ENCODE measurements around the gene IFI35.
"Not testable (repeated sequence)": the region's sequence is repeated elsewhere in the genome, so short reads cannot be mapped to it uniquely, and the experiment has no call there.

IFI35 gene

DNA sequence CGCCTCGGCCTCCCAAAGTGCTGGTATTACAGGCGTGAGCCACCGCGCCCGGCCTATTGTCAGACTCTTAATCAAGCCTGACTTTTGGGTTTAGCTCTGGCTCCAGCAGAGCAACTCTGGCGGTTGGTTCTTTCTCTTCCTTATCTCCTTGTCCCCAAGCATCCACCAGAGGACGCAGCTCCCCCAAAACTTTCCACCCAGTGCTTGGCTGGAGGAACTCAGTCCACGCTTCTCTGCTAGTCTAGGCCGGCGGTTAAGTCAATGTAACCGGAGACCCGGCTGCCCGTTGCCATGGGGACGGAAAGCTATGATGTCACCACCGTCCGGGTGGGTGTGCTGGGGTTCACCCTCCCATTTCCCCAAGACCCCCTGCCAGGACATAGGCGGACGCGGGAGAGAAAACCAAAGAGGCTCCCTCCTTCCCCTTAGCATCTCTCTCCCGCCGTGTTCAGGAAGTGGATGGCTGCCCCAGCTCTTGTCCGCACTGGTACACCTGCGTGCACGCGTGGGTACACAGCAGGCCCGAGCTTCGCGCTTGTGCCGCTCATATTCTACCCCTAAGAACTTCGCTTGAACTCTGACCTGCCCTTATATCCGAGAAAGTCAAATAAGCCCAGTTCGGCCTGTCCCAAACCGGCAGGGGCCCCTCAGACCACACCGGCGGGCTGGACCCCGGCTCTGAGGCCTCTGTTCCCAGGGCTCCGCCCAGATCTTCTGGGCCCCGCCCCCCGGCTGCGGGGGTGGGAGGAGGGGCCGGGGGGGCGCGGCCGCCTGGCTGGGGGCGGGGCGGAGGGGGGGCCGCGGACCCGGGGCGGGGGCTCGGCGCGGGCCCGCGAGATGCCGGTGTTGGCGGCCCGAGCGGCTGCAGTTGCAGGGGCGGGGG, 18.1 kb downstream of the IFI35 start, which contains the start of gene RND2:
RND2 (plus strand) TSS at position 825 of the 883 bp plus-strand sequence. CDS start 117 bp downstream, outside the sequence.
- peak; percentile 92 for DNase-seq

DNA sequence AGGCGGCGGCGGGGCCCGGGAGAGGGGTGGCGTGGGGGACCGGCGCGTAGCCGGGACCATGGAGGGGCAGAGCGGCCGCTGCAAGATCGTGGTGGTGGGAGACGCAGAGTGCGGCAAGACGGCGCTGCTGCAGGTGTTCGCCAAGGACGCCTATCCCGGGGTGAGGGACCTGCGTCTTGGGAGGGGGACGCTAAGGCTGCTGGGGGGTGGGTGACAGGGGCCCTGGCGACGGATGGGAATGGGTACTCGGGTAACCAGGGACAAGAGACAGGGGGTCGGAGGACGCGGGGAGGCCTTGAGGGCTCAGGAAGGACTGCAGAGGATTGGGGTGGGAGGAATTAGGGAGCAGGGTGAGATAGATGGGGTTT, 18.7 kb downstream of the IFI35 start:
- peak; percentile 41 for DNase-seq

DNA sequence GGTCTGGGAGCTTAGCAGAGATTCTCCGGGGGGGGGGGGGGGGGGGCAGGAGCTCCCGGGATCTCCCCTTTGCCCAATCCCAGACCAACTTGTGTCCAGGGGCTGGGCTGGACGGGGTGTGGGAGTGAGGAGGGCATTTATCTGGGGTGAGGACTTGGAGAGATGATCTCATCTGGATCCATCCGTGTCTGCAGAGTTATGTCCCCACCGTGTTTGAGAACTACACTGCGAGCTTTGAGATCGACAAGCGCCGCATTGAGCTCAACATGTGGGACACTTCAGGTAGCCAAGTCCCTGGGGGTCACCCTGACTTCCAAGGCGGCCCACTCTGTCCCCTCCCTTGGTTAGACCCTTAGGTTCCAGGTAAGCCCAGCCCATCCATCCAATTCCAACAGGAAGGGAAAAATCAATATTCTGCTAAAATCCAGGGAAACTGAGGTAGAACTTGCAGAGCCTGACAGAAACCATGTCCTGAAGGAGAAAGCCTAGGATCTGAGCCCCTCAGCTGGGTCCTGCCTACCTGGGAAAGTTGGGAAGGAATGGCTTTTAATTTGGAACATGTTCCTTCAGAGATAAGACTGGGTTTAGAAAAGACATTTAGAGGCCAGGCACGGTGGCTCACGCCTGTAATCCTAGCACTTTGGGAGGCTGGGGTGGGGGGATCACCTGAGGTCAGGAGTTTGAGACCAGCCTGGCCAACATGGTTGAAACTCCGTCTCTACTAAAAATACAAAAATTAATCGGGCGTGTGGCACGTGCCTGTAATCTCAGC, 19.4 kb downstream of the IFI35 start:
- DNase-seq = no peak

GRCh38 chr17:43026595-43026994, 20.0 kb downstream of the IFI35 start:
- no peak for DNase-seq

GRCh38 chr17:43027091-43028032, 20.8 kb downstream of the IFI35 start:
- DNase-seq = no peak

DNA sequence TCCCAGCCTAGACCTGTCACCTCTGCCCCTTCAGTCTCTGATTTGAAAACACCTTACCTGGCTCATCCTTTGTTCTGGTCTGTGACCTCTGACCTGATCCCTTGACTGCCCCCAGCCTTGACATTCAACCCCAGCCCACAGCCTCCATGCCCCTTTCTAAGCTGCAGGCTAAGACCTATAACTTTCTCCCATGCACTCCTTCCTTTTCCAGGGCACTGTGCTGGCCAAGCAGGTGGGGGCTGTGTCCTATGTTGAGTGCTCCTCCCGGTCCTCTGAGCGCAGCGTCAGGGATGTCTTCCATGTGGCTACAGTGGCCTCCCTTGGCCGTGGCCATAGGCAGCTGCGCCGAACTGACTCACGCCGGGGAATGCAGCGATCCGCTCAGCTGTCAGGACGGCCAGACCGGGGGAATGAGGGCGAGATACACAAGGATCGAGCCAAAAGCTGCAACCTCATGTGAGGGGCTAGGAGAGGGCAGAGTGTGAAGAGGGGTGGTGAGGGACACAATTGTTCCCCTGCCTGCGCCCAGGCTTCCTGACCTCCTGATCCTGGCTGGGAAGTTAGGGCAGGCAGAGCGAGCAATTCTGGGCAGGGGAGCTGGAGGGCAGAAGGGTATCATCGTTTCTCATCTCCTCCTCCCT, 21.8 kb downstream of the IFI35 start:
- no peak for DNase-seq

GRCh38 chr17:43030137-43030767, 23.7 kb downstream of the IFI35 start:
- DNase-seq = no peak

- DNase-seq = no peak
These were observed 25.1 kb downstream of the IFI35 start for GRCh38 chr17:43031666-43032065.

GRCh38 chr17:43033948-43034881, 27.6 kb downstream of the IFI35 start:
- DNase-seq = no peak

GRCh38 chr17:43034894-43035293, 28.3 kb downstream of the IFI35 start:
- DNase-seq = no peak

- no peak for DNase-seq
These were observed 33.1 kb downstream of the IFI35 start for GRCh38 chr17:43039646-43040045.

GRCh38 chr17:43040655-43041054, 34.1 kb downstream of the IFI35 start:
- no peak for DNase-seq

DNA sequence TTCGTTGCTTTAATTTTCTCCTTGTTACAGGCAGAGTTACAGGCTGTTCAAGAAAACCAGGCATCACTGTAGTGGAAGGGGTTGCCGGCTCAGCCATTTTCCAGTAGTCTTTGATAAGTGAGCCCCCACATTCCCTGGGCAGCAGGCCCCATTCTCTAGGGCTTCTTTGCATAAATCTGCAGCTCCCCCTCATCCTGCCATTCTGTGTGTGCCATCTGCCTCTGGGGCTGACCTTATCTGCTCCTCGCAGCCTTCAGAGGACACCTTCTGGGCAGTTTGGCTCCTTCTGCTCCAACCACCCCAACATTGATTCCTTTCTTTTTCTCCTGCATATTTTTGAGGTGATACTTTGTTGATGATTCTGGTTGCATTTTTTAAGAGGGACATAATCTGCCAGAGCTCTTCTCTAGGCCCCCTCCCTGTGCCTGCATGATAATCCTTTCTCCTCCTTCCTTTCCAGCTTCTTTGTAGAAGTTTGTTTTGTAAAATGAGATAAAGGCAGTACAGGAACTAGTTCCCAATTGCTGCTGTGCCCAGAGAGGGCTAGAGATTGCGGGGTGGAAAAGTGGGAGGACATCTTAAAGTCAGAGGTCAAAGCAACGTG, 35.5 kb downstream of the IFI35 start:
- no peak for DNase-seq

- DNase-seq = no peak
These were observed 36.7 kb downstream of the IFI35 start for GRCh38 chr17:43043307-43043706.

GRCh38 chr17:43044024-43044423, 37.4 kb downstream of the IFI35 start:
- no peak for DNase-seq

DNA sequence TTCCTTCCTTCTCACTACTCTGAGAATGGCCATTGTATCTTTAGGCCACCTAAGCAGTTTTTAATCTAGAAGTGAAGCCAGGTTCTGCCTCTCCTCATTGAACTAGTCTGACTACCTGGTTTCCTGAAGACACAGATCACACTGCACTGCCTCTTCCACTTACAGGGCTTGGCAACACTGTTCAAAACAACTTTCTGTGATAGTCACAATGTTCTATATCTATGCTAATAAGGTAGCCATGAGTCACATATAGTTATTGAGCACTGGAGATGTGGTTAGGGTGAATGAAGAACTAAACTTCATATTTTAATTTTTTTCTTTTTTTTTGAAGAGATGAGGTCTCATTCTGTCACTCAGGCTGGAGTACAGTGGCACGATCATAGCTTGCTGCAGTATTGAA, 45.4 kb downstream of the IFI35 start:
- DNase-seq = no peak

DNA sequence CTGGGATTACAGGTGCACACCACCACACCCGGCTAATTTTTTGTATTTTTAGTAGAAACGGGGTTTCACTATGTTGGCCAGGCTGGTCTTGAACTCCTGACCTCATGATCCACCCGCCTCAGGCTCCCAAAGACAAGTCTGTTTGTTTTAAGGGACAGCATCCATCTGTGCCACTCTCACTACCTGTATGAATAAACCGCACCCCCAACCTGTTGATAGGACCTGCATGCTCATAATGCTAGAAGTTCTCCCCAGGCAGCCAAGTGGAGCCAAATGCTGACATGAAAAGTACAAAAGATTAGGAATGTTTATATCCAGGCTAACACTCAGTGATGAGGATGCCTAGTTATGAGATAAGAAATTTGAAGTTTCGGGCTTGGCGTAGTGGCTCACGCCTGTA, 46.4 kb downstream of the IFI35 start:
- not testable (repeated sequence) for DNase-seq

GRCh38 chr17:43056051-43056450, 49.5 kb downstream of the IFI35 start:
- no peak for DNase-seq

DNA sequence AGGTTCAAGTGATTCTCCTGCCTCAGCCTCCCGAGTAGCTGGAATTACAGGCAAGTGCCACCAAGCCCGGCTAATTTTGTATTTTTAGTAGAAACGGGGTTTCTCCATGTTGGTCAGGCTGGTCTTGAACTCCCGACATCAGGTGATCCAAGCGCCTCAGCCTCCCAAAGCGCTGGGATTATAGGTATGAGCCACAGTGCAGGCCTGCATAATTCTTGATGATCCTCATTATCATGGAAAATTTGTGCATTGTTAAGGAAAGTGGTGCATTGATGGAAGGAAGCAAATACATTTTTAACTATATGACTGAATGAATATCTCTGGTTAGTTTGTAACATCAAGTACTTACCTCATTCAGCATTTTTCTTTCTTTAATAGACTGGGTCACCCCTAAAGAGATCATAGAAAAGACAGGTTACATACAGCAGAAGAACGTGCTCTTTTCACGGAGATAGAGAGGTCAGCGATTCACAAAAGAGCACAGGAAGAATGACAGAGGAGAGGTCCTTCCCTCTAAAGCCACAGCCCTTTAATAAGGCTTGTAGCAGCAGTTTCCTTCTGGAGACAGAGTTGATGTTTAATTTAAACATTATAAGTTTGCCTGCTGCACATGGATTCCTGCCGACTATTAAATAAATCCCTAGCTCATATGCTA, 56.5 kb downstream of the IFI35 start:
- no peak for DNase-seq

All from NCI-H146 (cell line).